ENCODE results near the gene RIOK2. TPM values are rescaled to one million over a fixed set of nuclear protein-coding genes. Genes with fewer than 3 reads are reported as not detected.

Gene RIOK2
- total and polyA plus RNA-seq, 2 donors (not counting 1 experiment from before 2014, with no cell fraction given) = 18.2 to 24.6 TPM

DNA sequence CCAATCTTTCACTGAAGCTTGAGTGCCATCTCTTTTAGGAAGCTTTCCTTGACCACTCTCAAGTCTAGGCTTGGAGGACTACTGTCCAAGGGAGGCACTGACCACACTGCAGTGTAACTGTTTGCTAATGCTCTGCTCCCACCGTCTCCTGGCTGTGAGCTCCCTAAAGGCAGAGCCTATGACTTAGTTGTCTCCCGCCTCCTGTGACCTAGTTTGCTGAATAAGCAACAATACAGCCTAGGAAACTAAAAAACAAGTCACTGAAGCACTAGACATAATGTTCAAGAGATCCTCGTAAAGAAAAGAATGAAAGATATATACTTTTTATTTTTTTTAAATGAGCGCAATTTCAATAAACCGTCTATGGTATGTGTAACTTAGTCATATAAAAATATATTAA lies 72.0 kb downstream of the RIOK2 start:
- H3K27ac ChIP-seq (ENCODE audit: insufficient read depth, low read length) = no peak overlapping the region
- H3K9me3 ChIP-seq (ENCODE audit: control insufficient read depth, insufficient read depth, low read depth, low read length) = no peaks in the 10 kb centered on the region
- DNase-seq (ENCODE audit: low read depth in 2 of 2) = no peak
- TF ChIP-seq EZH2 (IDR thresholded peaks at IDR 0.05; ENCODE audit: low read length, missing control alignments) = no peak
- TF ChIP-seq, protein P1, sequence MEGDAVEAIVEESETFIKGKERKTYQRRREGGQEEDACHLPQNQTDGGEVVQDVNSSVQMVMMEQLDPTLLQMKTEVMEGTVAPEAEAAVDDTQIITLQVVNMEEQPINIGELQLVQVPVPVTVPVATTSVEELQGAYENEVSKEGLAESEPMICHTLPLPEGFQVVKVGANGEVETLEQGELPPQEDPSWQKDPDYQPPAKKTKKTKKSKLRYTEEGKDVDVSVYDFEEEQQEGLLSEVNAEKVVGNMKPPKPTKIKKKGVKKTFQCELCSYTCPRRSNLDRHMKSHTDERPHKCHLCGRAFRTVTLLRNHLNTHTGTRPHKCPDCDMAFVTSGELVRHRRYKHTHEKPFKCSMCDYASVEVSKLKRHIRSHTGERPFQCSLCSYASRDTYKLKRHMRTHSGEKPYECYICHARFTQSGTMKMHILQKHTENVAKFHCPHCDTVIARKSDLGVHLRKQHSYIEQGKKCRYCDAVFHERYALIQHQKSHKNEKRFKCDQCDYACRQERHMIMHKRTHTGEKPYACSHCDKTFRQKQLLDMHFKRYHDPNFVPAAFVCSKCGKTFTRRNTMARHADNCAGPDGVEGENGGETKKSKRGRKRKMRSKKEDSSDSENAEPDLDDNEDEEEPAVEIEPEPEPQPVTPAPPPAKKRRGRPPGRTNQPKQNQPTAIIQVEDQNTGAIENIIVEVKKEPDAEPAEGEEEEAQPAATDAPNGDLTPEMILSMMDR (conservative IDR thresholded peaks at IDR 0.05 in 1 of 2, IDR thresholded peaks at IDR 0.05 in 1 of 2; ENCODE audit: low read depth in 1 of 2, low read length in 2 of 2) = no peak
- H3K79me2 ChIP-seq (ENCODE audit: control insufficient read depth, insufficient read depth, low read length) = no peaks in the 10 kb centered on the region
- H3K9ac ChIP-seq (ENCODE audit: insufficient read depth, low read length) = no peak overlapping the region
- H2AFZ ChIP-seq (ENCODE audit: low read length) = no peak overlapping the region
- no peaks in the 10 kb centered on the region for H3K27me3 ChIP-seq (ENCODE audit: control insufficient read depth, insufficient read depth, low read length)
- no peaks in the 10 kb centered on the region for H3K36me3 ChIP-seq (ENCODE audit: control insufficient read depth, insufficient read depth, low read length)
- no peak overlapping the region for H3K4me2 ChIP-seq (ENCODE audit: extremely low read depth, insufficient read depth, low read length)
- no peak overlapping the region for H3K4me3 ChIP-seq (replicated peaks in 1 of 4; ENCODE audit: control extremely low read depth in 1 of 4, insufficient read depth in 1 of 4, low read depth in 3 of 4, low read length in 4 of 4)
- no peaks in the 10 kb centered on the region for H4K20me1 ChIP-seq (ENCODE audit: control insufficient read depth, extremely low read depth, insufficient read depth, low read length)
- H3K4me1 ChIP-seq (ENCODE audit: control insufficient read depth, extremely low read depth, insufficient read depth, low read length) = no peaks in the 10 kb centered on the region

Other genes with a start within 250 kb of the RIOK2 start
- 26.1 and 26.2 TPM in 2 replicates for gene LNPEP, start 247.2 kb downstream of the RIOK2 start, total RNA-seq
- 15.0 and 19.5 TPM in 2 replicates for gene LNPEP, start 247.2 kb downstream of the RIOK2 start, polyA plus RNA-seq
- gene LIX1, start 40.6 kb downstream of the RIOK2 start, total RNA-seq = not detected in 2 replicates
- not detected in 2 replicates for gene LIX1, start 40.6 kb downstream of the RIOK2 start, polyA plus RNA-seq